HepG2 (cell line): ENCODE data around the gene ASPHD1. TPM values are rescaled to one million over a fixed set of nuclear protein-coding genes. Genes with fewer than 3 reads are reported as not detected.

ENCODE experiments used
- ARHGAP35 ChIP-seq: sonication (generic); formaldehyde crosslinking; IDR thresholded peaks from 2 replicates; pipeline ENCODE4 v1.9.0; 2022; ENCODE audit warnings: mild to moderate bottlenecking, inconsistent platforms, moderate library complexity, missing genetic modification reagents, borderline replicate concordance
- ARID4A ChIP-seq: sonication (generic); formaldehyde crosslinking; IDR thresholded peaks from 2 replicates; pipeline ENCODE4 v1.5.0; 2020; ENCODE audit warnings: mild to moderate bottlenecking, missing genetic modification reagents, borderline replicate concordance
- FUBP1 ChIP-seq: sonication (generic); formaldehyde crosslinking; IDR thresholded peaks from 2 replicates; pipeline ENCODE4 v1.5.1; 2020; ENCODE audit warnings: missing genetic modification reagents, mild to moderate bottlenecking, borderline replicate concordance
- JUN ChIP-seq: sonication (generic); formaldehyde crosslinking; IDR thresholded peaks from 2 replicates; pipeline ENCODE4 v1.4.0; 2020; ENCODE audit warnings: mild to moderate bottlenecking, missing genetic modification reagents
- JUND ChIP-seq: sonication (generic); formaldehyde crosslinking; IDR thresholded peaks from 2 replicates; pipeline ENCODE4 v1.8.0; 2022; ENCODE audit warnings: mild to moderate bottlenecking, missing genetic modification reagents
- MED1 ChIP-seq: sonication (generic); formaldehyde crosslinking; IDR thresholded peaks from 2 replicates; pipeline ENCODE4 v1.4.0; 2020; ENCODE audit warnings: missing genetic modification reagents
- PBX2 ChIP-seq: IDR thresholded peaks from 2 replicates; pipeline ENCODE4 v1.6.1; 2016; ENCODE audit warnings: control low read depth
- RBAK ChIP-seq: sonication (generic); formaldehyde crosslinking; IDR thresholded peaks from 2 replicates; pipeline ENCODE4 v1.5.1; 2020; ENCODE audit warnings: mild to moderate bottlenecking, missing genetic modification reagents
- SALL1 ChIP-seq: sonication (generic); formaldehyde crosslinking; IDR thresholded peaks from 2 replicates; pipeline ENCODE4 v1.8.0; 2022; ENCODE audit warnings: mild to moderate bottlenecking, missing genetic modification reagents
- ZFX ChIP-seq: sonication (generic); formaldehyde crosslinking; IDR thresholded peaks from 2 replicates; pipeline ENCODE4 v1.4.0; 2020; ENCODE audit warnings: mild to moderate bottlenecking, low read depth, missing genetic modification reagents, moderate library complexity
- ZKSCAN1 ChIP-seq: fragments of 150-350 bp; IDR thresholded peaks from 2 replicates; pipeline ENCODE4 v1.6.1; 2014; ENCODE audit warnings: low read length
- ZNF34 ChIP-seq: sonication (generic); formaldehyde crosslinking; IDR thresholded peaks from 2 replicates; pipeline ENCODE4 v1.4.0; 2020; ENCODE audit warnings: mild to moderate bottlenecking, missing genetic modification reagents, borderline replicate concordance
- ZNF446 ChIP-seq: sonication (generic); formaldehyde crosslinking; IDR thresholded peaks from 2 replicates; pipeline ENCODE4 v1.5.0; 2020; ENCODE audit warnings: mild to moderate bottlenecking, missing genetic modification reagents
- ZNF468 ChIP-seq: sonication (generic); formaldehyde crosslinking; IDR thresholded peaks from 2 replicates; pipeline ENCODE4 v1.8.0; 2022; ENCODE audit warnings: mild to moderate bottlenecking, moderate library complexity, missing genetic modification reagents
- ZNF609 ChIP-seq: sonication (generic); formaldehyde crosslinking; IDR thresholded peaks from 2 replicates; pipeline ENCODE4 v1.4.0; 2020; ENCODE audit warnings: mild to moderate bottlenecking, missing genetic modification reagents, borderline replicate concordance
- ZSCAN25 ChIP-seq: sonication (generic); formaldehyde crosslinking; IDR thresholded peaks from 2 replicates; pipeline ENCODE4 v1.8.0; 2022; ENCODE audit warnings: mild to moderate bottlenecking, missing genetic modification reagents
- polyA plus RNA-seq, 8 experiments: library from polyadenylated mRNA; depleted of rRNA in 3 of 8; stranded (reverse) in 7 of 8; unstranded in 1 of 8; fragments of >200 nt; fragmentation: Illumina TruSeq in 4 of 8; extraction: Trizol in 4 of 8; gene quantifications; 2 replicates each; pipeline versions ENCODE4 v1.2.1 to v1.2.3, GENCODE V29; 2011 to 2016; ENCODE audit warnings: low read depth in 4 of 8, missing spikeins in 1 of 8, mixed read lengths in 1 of 8; ENCODE audit not compliant: insufficient read depth in 1 of 8
- total RNA-seq, 5 experiments: library from RNA; depleted of rRNA; stranded (reverse); fragments of >200 nt; fragmentation: Illumina TruSeq; extraction: Trizol; gene quantifications; 2 replicates each; pipeline ENCODE4 v1.2.3, GENCODE V29; 2016; ENCODE audit warnings: low read depth in 1 of 5

ASPHD1 gene
- total and polyA plus RNA-seq, 2 of the 13 experiments (the other 11 are each of a cell fraction or from before 2014, with no cell fraction given) = 13.1 to 19.7 TPM

- TF ChIP-seq ZNF468 (CRISPR knock-in tag) (0 out of 2 replicates have a peak, but pooled peaks have one; percentile 57), ZFX (CRISPR knock-in tag) (peak; percentile 83), ZNF446 (CRISPR knock-in tag) (0 out of 2 replicates have a peak, but pooled peaks have one; percentile 26), RBAK (CRISPR knock-in tag) (0 out of 2 replicates have a peak, but pooled peaks have one; percentile 22), ARHGAP35 (CRISPR knock-in tag) (no peak; the same call in 1 of the 2 replicates), ARID4A (CRISPR knock-in tag) (peak; percentile 95), ZNF609 (CRISPR knock-in tag) (no peak; the same call in 1 of the 2 replicates), SALL1 (CRISPR knock-in tag) (peak; percentile 38), ZKSCAN1 (peak; percentile 52; the same call in 1 of the 2 replicates), JUN (CRISPR knock-in tag) (peak; percentile 76), PBX2 (CRISPR knock-in tag) (no peak), ZNF34 (CRISPR knock-in tag) (no peak), ZSCAN25 (CRISPR knock-in tag) (no peak), JUND (0 out of 2 replicates have a peak, but pooled peaks have one; percentile 57), MED1 (peak; percentile 79), FUBP1 (no peak)
These were observed 37.2 kb upstream of the ASPHD1 start, which contains the start of gene CDIPT (continued) for GRCh38 chr16:29862884-29863668.
